HEK293 (cell line): Measurements from ENCODE around the gene CHMP1A.

Experiments
- CTCF ChIA-PET: fragments of 350-600 bp; formaldehyde crosslinking; extraction: SDS; loops from one replicate; lab custom pipeline; 2021; ENCODE audit warnings: antibody characterized with exemption; lab: Yijun Ruan, JAX
- POLR2A ChIA-PET: fragments of 300-600 bp; formaldehyde crosslinking; extraction: SDS; loops from one replicate; lab custom pipeline; 2020; ENCODE audit warnings: antibody characterized with exemption, inconsistent platforms; lab: Yijun Ruan, JAX
- H3K27ac ChIP-seq: fragments of 200-500 bp; sonication (Bioruptor generic); 2 replicates; pipeline ENCODE4 v1.5.1; 2014; ENCODE audit warnings: low read depth, low read length, control low read depth, inconsistent platforms; ENCODE audit errors: extremely low read depth
- H3K36me3 ChIP-seq, 2 experiments: fragments of 200-500 bp in 1 of 2; sonication (Bioruptor generic) in 1 of 2; 1 replicate in 1 of 2; 2 replicates in 1 of 2; pipeline ENCODE4 v1.5.1; 2014 to 2017; ENCODE audit warnings: inconsistent platforms in 2 of 2, low read length in 2 of 2; ENCODE audit not compliant: control insufficient read depth in 2 of 2, insufficient read depth in 1 of 2
- H3K4me1 ChIP-seq: fragments of 200-500 bp; sonication (Bioruptor generic); 2 replicates; pipeline ENCODE4 v1.5.1; 2014; ENCODE audit warnings: mild to moderate bottlenecking, low read length, inconsistent platforms; ENCODE audit not compliant: control insufficient read depth, insufficient read depth
- H3K4me3 ChIP-seq: 2 replicates; pipeline ENCODE4 v1.5.1; 2011; ENCODE audit warnings: low read depth, mild to moderate bottlenecking, control low read depth, low read length, moderate library complexity
- H3K9me3 ChIP-seq: fragments of 200-500 bp; sonication (Bioruptor generic); 2 replicates; pipeline ENCODE4 v1.5.1; 2014; ENCODE audit warnings: low read depth, low read length, inconsistent platforms; ENCODE audit not compliant: control insufficient read depth, insufficient read depth
- OVOL3 ChIP-seq: fragments of 450-650 bp; formaldehyde crosslinking; IDR thresholded peaks from 2 replicates; pipeline ENCODE4 v1.5.1; 2016; ENCODE audit warnings: missing biosample characterization, missing genetic modification characterization
- PATZ1 ChIP-seq: fragments of 450-650 bp; formaldehyde crosslinking; IDR thresholded peaks from 2 replicates; pipeline ENCODE4 v1.5.1; 2016; ENCODE audit warnings: missing biosample characterization, missing genetic modification characterization
- PRDM6 ChIP-seq: fragments of 450-650 bp; formaldehyde crosslinking; IDR thresholded peaks from 2 replicates; pipeline ENCODE4 v1.5.1; 2017; ENCODE audit warnings: missing biosample characterization, missing genetic modification characterization
- RBAK ChIP-seq: fragments of 450-650 bp; formaldehyde crosslinking; IDR thresholded peaks from 2 replicates; pipeline ENCODE4 v1.5.1; 2016; ENCODE audit warnings: missing biosample characterization, missing genetic modification characterization
- ZBTB1 ChIP-seq: fragments of 450-650 bp; formaldehyde crosslinking; IDR thresholded peaks from 2 replicates; pipeline ENCODE4 v1.5.1; 2016; ENCODE audit warnings: missing biosample characterization, missing genetic modification characterization
- ZNF146 ChIP-seq: fragments of 450-650 bp; formaldehyde crosslinking; IDR thresholded peaks from 2 replicates; pipeline ENCODE4 v1.5.1; 2016; ENCODE audit warnings: missing biosample characterization, missing genetic modification characterization
- ZNF302 ChIP-seq: fragments of 450-650 bp; formaldehyde crosslinking; IDR thresholded peaks from 2 replicates; pipeline ENCODE4 v1.5.1; 2016; ENCODE audit warnings: missing biosample characterization, missing genetic modification characterization, low read depth
- ZNF366 ChIP-seq: fragments of 450-650 bp; formaldehyde crosslinking; conservative IDR thresholded peaks from 2 replicates; pipeline ENCODE4 v1.5.1; 2016; ENCODE audit warnings: missing biosample characterization, missing genetic modification characterization
- ZNF544 ChIP-seq: fragments of 450-650 bp; formaldehyde crosslinking; IDR thresholded peaks from 2 replicates; pipeline ENCODE4 v1.5.0; 2017; ENCODE audit warnings: missing biosample characterization, missing genetic modification characterization
- ZNF571 ChIP-seq: fragments of 450-650 bp; formaldehyde crosslinking; IDR thresholded peaks from 2 replicates; pipeline ENCODE4 v1.5.0; 2017; ENCODE audit warnings: missing biosample characterization, missing genetic modification characterization
- ZNF580 ChIP-seq: fragments of 450-650 bp; formaldehyde crosslinking; IDR thresholded peaks from 2 replicates; pipeline ENCODE4 v1.5.1; 2016; ENCODE audit warnings: missing biosample characterization, missing genetic modification characterization
- ZNF600 ChIP-seq: fragments of 450-650 bp; formaldehyde crosslinking; IDR thresholded peaks from 2 replicates; pipeline ENCODE4 v1.5.1; 2016; ENCODE audit warnings: missing biosample characterization, missing genetic modification characterization
- ZNF785 ChIP-seq: fragments of 450-650 bp; formaldehyde crosslinking; IDR thresholded peaks from 2 replicates; pipeline ENCODE4 v1.5.1; 2016; ENCODE audit warnings: missing biosample characterization, missing genetic modification characterization
- TF ChIP-seq, protein P1 (sequence below): fragments of 450-650 bp; formaldehyde crosslinking; IDR thresholded peaks from 2 replicates; pipeline ENCODE4 v1.5.1; 2017; ENCODE audit warnings: missing biosample characterization, missing genetic modification characterization
- TF ChIP-seq, protein P2 (sequence below): fragments of 450-650 bp; IDR thresholded peaks from 2 replicates; pipeline ENCODE4 v1.5.1; 2018; ENCODE audit warnings: missing biosample characterization, mild to moderate bottlenecking, missing genetic modification characterization
- TF ChIP-seq, protein P3 (sequence below): fragments of 450-650 bp; formaldehyde crosslinking; IDR thresholded peaks from 2 replicates; pipeline ENCODE4 v1.5.1; 2017; ENCODE audit warnings: missing biosample characterization, mild to moderate bottlenecking, missing genetic modification characterization, moderate library complexity
- TF ChIP-seq, protein P4 (sequence below): fragments of 450-650 bp; formaldehyde crosslinking; IDR thresholded peaks from 2 replicates; pipeline ENCODE4 v1.5.1; 2016; ENCODE audit warnings: missing biosample characterization, missing genetic modification characterization

Gene CHMP1A

DNA sequence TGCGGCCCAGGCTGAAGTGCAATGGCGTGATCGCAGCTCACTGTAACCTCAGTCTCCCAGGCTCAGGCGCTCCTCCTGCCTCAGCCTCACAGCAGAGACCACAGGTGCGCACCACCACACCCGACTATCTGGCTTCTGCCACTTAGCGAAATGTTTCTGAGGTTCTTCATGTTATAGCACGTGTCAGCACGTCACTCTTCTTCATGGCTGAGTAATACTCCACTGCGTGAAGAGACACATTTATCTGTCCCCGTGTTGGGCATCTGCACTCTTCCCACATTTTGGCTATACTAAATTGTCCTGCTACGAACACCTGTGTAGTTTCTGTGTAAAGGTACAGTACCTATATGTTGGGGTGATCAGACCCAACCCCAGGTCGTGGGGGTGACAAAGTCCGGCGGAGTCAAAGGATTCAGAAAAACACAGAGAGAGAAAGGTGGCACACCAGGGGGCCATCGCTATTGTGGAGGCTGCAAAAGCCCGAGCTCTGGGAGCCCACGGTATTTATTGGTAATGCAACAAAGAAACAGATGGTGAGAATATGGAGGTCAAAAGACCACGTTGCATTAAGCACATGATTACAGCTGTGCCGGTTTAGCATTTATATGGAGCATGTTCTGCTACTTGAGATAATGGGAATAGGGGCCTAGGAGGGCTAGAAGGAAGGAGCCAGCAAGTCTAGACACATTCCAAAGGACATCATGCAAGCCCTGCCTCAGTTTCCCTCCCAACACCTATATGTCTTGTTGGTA, 44.9 kb downstream of the CHMP1A start:
- no peaks in the 10 kb centered on the region for H3K9me3 ChIP-seq
- peaks cover 4% of the 10 kb centered on the region; the same call in 1 of the 2 replicates for H3K4me1 ChIP-seq
- ChIA-PET CTCF (no interaction called here), POLR2A (no interaction called here)
- no peak overlapping the region for H3K4me3 ChIP-seq
- H3K27ac ChIP-seq, result no peak overlapping the region
- H3K36me3 ChIP-seq, result no peaks in the 10 kb centered on the region
- TF ChIP-seq ZNF571, result no peak
- 0 out of 2 replicates have a peak, but pooled peaks have one; percentile 31 for TF ChIP-seq ZNF580
- peak; percentile 96 for TF ChIP-seq ZNF146

- H3K36me3 ChIP-seq, result no peaks in the 10 kb centered on the region
- CTCF ChIA-PET, result interaction anchor here (0.9 kb wide), 1 partner anchor 8 kb away, joined by 3 read pairs; no protein-coding TSS in a partner anchor
- H3K4me3 ChIP-seq, result no peak overlapping the region
- no peak overlapping the region for H3K27ac ChIP-seq
- 0 out of 2 replicates have a peak, but pooled peaks have one; percentile 27 for TF ChIP-seq PRDM6 (tag by site-specific recombination)
- TF ChIP-seq, protein P1, sequence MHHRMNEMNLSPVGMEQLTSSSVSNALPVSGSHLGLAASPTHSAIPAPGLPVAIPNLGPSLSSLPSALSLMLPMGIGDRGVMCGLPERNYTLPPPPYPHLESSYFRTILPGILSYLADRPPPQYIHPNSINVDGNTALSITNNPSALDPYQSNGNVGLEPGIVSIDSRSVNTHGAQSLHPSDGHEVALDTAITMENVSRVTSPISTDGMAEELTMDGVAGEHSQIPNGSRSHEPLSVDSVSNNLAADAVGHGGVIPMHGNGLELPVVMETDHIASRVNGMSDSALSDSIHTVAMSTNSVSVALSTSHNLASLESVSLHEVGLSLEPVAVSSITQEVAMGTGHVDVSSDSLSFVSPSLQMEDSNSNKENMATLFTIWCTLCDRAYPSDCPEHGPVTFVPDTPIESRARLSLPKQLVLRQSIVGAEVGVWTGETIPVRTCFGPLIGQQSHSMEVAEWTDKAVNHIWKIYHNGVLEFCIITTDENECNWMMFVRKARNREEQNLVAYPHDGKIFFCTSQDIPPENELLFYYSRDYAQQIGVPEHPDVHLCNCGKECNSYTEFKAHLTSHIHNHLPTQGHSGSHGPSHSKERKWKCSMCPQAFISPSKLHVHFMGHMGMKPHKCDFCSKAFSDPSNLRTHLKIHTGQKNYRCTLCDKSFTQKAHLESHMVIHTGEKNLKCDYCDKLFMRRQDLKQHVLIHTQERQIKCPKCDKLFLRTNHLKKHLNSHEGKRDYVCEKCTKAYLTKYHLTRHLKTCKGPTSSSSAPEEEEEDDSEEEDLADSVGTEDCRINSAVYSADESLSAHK (tag by site-specific recombination), result peak; percentile 89
- TF ChIP-seq, protein P2, sequence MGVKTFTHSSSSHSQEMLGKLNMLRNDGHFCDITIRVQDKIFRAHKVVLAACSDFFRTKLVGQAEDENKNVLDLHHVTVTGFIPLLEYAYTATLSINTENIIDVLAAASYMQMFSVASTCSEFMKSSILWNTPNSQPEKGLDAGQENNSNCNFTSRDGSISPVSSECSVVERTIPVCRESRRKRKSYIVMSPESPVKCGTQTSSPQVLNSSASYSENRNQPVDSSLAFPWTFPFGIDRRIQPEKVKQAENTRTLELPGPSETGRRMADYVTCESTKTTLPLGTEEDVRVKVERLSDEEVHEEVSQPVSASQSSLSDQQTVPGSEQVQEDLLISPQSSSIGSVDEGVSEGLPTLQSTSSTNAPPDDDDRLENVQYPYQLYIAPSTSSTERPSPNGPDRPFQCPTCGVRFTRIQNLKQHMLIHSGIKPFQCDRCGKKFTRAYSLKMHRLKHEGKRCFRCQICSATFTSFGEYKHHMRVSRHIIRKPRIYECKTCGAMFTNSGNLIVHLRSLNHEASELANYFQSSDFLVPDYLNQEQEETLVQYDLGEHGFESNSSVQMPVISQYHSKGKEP (tag by site-specific recombination), result no peak
- TF ChIP-seq, all 188 proteins: peak for 2
- Histone ChIP-seq H3K9me3 (no peaks in the 10 kb centered on the region), H3K4me1 (peaks cover 4% of the 10 kb centered on the region; the same call in 1 of the 2 replicates)
- POLR2A ChIA-PET, result no interaction called here
These were observed 47.4 kb downstream of the CHMP1A start for GRCh38 chr16:89610108-89610453.

DNA sequence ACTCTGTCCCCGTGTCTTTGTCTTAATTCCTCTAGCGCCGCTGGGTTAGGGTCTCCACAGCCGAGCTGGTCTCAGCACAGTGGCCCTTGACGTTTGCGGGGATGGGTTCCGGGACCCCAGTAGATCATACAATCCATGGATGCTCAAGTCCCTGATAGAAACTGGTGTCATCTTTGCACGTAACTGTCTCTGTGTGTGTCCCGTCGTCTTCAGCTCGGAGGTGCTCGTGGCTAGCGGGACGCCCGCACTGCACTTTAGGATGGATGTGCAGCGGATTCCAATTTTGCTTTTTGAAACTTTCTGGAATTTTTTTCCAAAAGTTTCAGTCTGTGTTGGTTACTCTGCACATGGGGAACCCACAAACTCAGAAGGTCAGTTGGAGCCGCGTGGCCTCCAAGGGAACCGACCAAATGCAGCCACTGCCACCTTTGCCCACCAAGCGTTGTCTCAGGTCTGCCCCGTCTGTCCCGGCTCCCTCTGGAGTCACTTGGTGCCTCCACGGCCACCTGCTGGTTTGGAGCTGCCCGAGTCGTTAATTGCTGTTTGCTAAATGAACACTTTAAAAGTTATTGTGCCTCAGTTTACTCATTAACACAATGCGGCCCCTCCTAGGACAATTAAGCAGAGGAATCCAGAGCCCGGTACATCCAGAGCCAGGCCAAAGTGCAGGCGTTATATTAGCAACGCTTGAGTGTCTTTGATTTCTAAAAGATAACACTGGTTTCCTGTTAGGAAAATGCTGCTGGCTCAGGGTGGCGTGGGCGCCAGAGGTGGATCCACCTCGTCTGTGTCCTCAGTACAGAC, 49.4 kb downstream of the CHMP1A start:
- no peak overlapping the region for H3K4me3 ChIP-seq
- H3K9me3 ChIP-seq, result no peaks in the 10 kb centered on the region
- H3K36me3 ChIP-seq, result no peaks in the 10 kb centered on the region
- CTCF ChIA-PET, result no interaction called here
- peaks cover 4% of the 10 kb centered on the region; the same call in 1 of the 2 replicates for H3K4me1 ChIP-seq
- POLR2A ChIA-PET, result no interaction called here
- no peak overlapping the region for H3K27ac ChIP-seq
- TF ChIP-seq PATZ1 (no peak), ZNF785 (tag by site-specific recombination) (no peak), ZNF366 (no peak), OVOL3 (tag by site-specific recombination) (no peak), ZNF544 (tag by site-specific recombination) (no peak), RBAK (tag by site-specific recombination) (no peak), ZNF302 (tag by site-specific recombination) (no peak), ZNF600 (tag by site-specific recombination) (no peak), ZBTB1 (no peak)
- TF ChIP-seq, protein P3, sequence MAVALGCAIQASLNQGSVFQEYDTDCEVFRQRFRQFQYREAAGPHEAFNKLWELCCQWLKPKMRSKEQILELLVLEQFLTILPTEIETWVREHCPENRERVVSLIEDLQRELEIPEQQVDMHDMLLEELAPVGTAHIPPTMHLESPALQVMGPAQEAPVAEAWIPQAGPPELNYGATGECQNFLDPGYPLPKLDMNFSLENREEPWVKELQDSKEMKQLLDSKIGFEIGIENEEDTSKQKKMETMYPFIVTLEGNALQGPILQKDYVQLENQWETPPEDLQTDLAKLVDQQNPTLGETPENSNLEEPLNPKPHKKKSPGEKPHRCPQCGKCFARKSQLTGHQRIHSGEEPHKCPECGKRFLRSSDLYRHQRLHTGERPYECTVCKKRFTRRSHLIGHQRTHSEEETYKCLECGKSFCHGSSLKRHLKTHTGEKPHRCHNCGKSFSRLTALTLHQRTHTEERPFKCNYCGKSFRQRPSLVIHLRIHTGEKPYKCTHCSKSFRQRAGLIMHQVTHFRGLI (tag by site-specific recombination), result no peak
- TF ChIP-seq, protein P4, sequence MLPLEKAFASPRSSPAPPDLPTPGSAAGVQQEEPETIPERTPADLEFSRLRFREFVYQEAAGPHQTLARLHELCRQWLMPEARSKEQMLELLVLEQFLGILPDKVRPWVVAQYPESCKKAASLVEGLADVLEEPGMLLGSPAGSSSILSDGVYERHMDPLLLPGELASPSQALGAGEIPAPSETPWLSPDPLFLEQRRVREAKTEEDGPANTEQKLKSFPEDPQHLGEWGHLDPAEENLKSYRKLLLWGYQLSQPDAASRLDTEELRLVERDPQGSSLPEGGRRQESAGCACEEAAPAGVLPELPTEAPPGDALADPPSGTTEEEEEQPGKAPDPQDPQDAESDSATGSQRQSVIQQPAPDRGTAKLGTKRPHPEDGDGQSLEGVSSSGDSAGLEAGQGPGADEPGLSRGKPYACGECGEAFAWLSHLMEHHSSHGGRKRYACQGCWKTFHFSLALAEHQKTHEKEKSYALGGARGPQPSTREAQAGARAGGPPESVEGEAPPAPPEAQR, result no peak
